ENCODE measurements around the gene OCA2.

Gene OCA2

GRCh38 chr15:27932600-27932999, 166.5 kb downstream of the OCA2 start:
- DNase-seq, result no peak

DNA sequence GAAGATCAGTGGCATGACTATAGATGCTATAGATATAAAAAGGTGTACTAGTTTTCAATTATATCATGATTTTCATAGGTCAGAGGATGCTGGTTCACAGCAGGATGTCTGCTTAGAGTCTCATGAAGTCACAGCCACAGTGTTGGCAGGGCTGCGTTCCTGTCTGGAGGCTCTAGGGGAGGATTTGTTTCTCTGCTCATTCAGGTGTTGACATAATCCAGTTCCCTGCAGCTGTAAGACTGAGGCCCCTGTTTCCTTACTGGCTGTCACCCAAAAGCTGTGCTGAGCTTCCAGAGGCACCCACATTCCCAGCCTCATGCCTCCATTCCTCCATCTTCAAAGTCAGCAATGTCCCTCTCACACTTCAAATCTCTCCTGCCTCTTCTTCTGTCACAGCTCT, 170.7 kb downstream of the OCA2 start:
- DNase-seq, result no peak

GRCh38 chr15:27912283-27912682, 186.8 kb downstream of the OCA2 start:
- DNase-seq, result no peak

GRCh38 chr15:27906802-27907201, 192.3 kb downstream of the OCA2 start:
- DNase-seq, result no peak

- DNase-seq, result no peak
These were observed 195.7 kb downstream of the OCA2 start for GRCh38 chr15:27903405-27903804.

DNA sequence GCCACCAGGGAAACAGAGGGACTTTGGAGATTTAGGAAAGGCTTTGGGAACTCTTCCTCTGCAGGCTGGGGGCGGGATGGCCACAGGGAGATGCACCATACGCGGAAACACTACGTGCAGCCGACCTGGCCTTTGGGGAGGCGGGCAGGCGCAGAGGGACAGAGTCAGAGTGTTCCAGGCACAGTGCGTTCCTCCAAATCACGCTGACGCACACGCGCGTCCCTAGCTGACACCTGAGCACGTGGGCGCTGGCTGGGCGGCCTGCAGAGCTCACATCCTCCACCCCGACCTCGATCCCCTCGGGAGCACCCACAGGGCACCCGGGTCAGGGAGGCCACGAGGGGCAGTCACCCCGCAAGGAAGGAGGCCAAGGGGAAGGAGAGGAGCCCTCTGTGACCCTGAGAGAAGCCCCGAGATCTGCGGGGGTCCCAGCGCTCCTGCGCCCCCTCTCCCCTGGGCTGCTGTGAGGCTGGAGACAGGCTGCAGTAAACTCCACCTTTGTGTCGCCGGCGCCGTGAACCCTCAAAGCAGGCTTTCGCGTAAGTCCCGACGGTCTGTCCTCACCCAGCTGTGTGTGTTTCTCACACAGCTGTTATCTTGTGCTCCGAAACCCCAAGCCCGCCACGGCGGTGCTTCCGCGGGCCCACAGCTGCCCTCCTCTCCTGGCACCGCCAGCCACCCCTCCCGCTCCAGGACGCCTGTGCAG, 196.3 kb downstream of the OCA2 start:
- DNase-seq, result no peak

- DNase-seq, result no peak
These were observed 199.4 kb downstream of the OCA2 start for GRCh38 chr15:27899583-27900285.

DNA sequence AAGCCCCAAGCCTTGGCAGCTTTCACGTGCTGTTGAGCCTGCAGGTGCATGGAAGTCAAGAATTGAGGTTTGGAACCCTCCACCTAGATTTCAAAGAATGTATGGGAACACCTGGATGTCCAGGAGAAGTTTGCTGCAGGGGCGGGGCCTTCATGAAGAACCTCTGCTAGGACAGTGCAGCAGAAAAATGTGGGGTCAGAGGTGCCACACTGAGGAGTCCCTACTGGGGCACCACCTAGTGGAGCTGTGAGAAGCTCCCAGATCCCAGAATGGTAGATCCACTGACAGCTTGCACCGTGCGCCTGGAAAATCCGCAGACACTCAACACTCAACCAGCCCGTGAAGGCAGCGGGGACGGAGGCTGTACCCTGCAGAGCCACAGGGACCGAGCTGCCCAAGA, 201.6 kb downstream of the OCA2 start:
- DNase-seq, result no peak

- DNase-seq, result no peak
These were observed 204.5 kb downstream of the OCA2 start for GRCh38 chr15:27894645-27895044.

DNA sequence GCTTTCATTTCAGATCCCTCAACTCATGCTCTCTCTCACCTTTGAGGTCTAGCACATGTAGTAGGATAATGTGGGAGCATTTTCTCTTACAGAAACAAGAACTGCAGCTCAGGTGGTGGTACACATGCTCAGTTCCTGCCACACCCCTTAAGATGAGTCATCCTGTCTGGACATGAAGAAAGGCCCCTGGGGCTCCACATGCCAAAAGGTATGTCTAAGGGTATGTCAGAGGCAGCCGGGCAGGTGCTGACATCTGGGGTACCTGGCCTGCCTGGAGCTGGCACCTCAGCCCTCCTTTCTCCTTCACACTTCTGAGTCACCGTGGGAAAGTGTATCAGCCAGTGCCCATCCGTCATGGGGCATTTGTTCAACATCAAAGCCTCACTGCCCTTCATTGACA, 209.9 kb downstream of the OCA2 start:
- DNase-seq, result no peak

- DNase-seq, result no peak
These were observed 213.9 kb downstream of the OCA2 start for GRCh38 chr15:27885201-27885600.

GRCh38 chr15:27884726-27885125, 214.4 kb downstream of the OCA2 start:
- no peak for DNase-seq

GRCh38 chr15:27878841-27879240, 220.3 kb downstream of the OCA2 start:
- DNase-seq, result no peak

- DNase-seq, result no peak
These were observed 225.3 kb downstream of the OCA2 start for GRCh38 chr15:27873828-27874227.

- no peak for DNase-seq
These were observed 226.1 kb downstream of the OCA2 start for GRCh38 chr15:27873039-27873438.

DNA sequence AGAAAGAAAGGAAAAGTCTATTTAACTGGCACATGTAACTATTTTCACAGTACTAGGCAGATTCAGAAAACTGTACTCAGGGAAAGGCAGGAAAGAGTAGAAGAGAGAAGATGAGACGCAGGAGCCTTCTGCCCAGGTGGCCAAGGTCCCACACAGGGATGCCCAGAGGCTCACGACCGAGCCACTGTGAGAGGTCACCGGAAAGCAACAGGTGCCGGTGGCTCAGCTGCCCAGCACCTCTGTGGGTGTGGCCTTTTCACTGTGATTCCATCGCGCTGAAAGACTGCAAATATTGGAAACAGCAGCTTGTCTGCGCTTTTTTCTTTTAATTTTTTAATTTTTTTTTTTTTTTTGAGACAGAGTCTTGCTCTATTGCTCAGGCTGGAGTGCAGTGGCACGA, 226.8 kb downstream of the OCA2 start:
- no peak for DNase-seq

- no peak for DNase-seq
These were observed 227.2 kb downstream of the OCA2 start for GRCh38 chr15:27871902-27872260.

DNA sequence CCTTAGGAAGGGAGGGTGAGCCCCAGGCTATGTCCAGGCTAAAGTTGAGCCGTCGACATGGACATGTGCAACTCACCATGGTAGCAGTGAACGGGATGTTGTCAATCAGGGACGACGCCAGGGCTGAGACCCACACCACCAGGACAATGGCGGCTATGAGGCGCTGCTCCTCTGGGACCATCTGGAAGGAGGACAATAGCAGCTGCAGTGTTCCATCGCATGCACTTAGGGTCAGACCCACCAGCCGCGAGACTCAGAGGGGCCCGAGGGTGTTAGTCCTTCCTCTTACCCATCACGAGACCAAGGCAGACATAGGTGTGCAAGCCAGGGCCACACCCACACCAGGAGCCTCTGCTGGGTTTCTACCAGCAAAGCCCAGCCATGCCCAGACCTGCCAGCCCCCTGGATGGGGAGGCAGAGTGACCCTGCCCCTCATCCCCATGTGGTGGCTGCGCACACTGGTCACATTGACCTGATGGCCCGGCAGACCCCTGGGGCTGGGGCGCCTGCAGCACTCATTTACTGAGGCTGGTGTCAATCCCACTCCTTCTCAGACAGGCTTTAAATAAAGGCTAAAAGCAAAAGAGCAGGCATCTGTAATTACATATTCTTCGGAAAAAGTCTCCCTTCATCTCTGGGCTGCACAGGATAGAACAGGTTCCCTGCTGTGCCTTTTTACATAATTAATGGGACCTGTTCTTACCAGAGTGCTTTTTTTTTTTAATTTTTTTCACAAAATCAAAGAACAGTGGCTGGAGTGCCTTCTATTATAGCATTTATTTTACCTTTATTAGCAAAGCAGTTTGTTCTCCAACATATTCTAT, 227.8 kb downstream of the OCA2 start:
- DNase-seq, result no peak

DNA sequence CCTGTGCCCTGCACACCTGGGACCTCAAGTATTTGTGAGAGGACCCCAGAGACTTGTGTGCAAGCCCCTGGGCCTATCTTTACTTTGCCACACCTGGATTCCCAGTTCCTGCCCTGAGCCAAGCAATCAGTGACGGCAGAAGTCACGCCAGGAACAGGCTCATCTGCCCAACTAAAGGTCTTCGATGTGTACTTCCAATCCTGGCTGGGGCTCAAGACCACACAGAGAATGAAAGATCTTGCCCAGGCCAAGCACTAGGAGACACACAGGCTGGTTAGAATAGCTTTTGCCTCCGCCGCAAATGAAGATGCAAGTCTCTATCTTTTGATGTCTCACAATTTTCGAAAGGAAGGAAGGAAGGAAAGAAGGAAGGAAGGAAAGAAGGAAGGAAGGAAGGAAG, 228.8 kb downstream of the OCA2 start:
- DNase-seq, result no peak

GRCh38 chr15:27869697-27870281, 229.3 kb downstream of the OCA2 start:
- DNase-seq, result no peak

- no peak for DNase-seq
These were observed 230.2 kb downstream of the OCA2 start for GRCh38 chr15:27868828-27869404.

DNA sequence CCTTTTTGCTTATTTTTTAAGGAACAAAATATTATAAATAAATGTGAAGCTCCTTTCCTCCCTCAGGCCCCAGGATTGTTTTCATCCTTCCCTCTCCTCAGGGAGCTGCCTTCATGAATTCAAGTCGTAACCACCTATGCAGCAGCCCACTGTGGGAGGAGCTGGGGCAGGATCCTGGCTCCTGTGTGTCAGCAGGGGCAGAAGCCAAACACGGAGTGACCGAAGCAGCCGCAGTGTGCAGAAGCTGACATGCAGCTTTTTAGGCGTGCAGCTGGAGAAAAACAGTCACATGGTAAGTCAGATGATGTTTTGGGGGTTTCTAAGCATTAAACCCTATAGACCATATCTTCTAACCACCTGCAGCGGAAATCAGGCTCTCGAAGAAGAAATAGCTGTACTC, 231.3 kb downstream of the OCA2 start:
- no peak for DNase-seq

- no peak for DNase-seq
These were observed 232.5 kb downstream of the OCA2 start for GRCh38 chr15:27866505-27867165.

All from NCI-H1092 (cell line).